ENCODE results near the gene CPNE4. TPM values are rescaled to one million over a fixed set of nuclear protein-coding genes. Genes with fewer than 3 reads are reported as not detected.

Gene CPNE4
- total RNA-seq, result under 1 TPM in 3 of 4 donors, not detected in 1; 0.10 to 0.25 (median 0.16) TPM

DNA sequence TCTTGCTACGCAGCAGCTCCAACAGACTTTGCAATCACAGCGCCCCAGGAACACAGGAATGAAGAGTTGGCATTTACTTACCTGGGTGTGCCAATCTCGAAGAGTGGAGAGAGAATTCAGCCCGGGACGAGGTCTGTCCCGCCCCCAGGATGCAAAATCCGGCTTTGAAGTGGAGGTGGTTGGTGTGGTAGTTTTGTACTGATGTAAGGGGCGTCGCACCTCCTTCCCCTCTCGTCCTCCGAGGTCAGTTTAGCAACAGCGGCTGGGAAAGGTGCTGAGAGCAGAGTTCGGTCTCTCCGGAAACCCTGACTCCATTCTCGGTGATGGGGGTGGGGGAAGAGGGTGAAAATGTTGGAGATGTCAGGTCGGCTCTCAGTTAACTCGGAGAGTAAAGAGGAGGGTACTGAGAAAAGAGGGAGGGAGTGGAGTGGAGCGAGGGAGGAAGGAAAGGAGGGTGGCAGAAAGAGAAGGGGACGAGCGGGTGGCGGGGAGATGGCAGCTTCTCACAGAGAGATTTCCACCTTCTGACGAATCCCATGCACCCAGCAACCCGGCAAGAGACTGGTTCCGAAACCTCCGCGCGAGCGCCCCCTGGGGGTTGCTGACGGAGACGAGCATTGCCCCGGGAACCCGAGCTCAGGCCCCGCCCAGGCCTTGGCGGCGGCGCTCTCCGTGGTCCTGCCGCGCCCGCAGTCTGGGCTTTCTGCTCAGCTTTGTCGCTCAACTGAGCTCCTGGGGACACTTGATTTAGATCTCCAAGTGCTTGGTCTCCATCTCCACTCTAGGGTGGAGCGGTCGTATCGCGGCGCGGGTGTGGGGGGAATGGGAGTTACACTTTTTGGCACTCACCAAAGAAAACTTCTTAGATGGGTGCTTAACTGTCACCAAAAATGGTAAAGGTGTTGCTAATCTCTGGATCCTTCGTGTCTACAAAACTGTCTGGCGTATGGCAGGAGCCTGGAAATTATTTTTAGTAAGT lies at the start of gene CPNE4:
CPNE4 (minus strand) TSS at position 529 of the 979 bp plus-strand sequence.
- intact Hi-C loops (cut with DNase I; ENCODE audit: low total_unique reads), result loop anchor here (5.0 to 10.0 kb wide), 2 partner anchors 240 to 368 kb away; no protein-coding TSS in a partner anchor
- TF ChIP-seq, protein P1, sequence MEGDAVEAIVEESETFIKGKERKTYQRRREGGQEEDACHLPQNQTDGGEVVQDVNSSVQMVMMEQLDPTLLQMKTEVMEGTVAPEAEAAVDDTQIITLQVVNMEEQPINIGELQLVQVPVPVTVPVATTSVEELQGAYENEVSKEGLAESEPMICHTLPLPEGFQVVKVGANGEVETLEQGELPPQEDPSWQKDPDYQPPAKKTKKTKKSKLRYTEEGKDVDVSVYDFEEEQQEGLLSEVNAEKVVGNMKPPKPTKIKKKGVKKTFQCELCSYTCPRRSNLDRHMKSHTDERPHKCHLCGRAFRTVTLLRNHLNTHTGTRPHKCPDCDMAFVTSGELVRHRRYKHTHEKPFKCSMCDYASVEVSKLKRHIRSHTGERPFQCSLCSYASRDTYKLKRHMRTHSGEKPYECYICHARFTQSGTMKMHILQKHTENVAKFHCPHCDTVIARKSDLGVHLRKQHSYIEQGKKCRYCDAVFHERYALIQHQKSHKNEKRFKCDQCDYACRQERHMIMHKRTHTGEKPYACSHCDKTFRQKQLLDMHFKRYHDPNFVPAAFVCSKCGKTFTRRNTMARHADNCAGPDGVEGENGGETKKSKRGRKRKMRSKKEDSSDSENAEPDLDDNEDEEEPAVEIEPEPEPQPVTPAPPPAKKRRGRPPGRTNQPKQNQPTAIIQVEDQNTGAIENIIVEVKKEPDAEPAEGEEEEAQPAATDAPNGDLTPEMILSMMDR (IDR thresholded peaks at IDR 0.05), result no peak
- TF ChIP-seq POLR2A (IDR thresholded peaks at IDR 0.05), result no peak
- H3K4me3 ChIP-seq (ENCODE audit: low read depth, poor library complexity, severe bottlenecking), result no peak within 1 kb of the TSS
- peak; percentile 47 to 93 for DNase-seq (ENCODE audit: low spot score in 2 of 2)
- WGBS, 2 donors, result 6 to 7% methylated on average over 44 to 49 of the region's 49 CpGs

DNA sequence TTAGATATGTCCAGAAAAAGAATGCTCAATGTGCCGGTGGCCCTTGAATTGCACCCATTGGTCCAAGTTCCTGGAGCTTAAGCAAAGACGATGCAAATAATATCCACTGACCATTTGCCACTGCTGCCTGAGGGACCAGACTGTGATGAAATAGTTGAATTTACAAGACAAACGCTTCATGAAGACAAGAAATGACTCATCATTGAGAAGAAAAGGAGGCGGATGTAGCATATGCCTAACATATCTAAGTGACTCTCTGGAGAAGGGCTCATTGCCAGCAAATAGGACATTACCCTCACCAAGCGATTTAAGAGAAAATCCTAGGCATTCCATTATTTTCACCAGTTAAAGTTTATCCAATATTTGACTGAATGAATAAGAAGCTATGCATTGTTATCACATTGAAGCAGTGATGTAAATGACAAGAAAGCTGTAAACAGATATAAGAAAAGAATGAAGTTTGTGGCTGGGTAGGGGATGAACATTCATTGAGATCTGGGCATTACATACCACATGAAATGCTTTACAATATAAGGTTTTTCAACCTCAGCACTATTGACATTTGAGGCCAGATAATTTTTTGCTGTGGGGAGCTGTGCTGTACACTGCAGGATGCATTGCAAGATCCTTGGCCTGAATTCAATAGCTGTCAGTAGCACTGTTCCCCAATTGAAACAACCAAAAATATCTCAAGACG lies 48.9 kb upstream of the CPNE4 start:
- WGBS, 2 donors, result 72 to 76% methylated on average over 5 to 6 of the region's 6 CpGs
- DNase-seq (ENCODE audit: low spot score in 2 of 2), result no peak
- intact Hi-C loops (cut with DNase I; ENCODE audit: low total_unique reads), result no loop called here
- TF ChIP-seq, protein P1 (IDR thresholded peaks at IDR 0.05), result no peak
- TF ChIP-seq POLR2A (IDR thresholded peaks at IDR 0.05), result no peak
- H3K4me3 ChIP-seq (ENCODE audit: low read depth, poor library complexity, severe bottlenecking), result no peak overlapping the region

DNA sequence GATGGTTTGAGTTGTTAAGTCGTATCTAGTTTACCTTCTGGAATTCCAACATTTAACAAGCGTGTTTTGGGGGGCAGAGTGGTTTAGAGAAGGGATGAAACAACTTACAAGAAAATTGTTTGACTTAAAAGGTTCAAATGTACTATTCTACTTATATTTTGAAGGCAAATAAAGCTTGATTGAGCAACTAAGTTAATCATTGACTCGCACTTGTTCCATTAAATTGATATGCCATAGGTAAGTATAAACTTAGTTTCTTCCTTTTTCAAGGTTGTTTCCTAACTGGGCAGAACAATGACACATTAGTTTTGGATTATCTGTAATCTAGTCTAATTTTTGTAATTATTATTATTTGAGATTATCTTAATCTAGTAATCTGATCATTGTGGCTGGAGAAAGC lies 48.3 kb upstream of the CPNE4 start:
- no peak for DNase-seq (ENCODE audit: low spot score in 2 of 2)
- WGBS, 2 donors, result 78 to 88% methylated on average over 3 of the region's 3 CpGs
- TF ChIP-seq, protein P1 (IDR thresholded peaks at IDR 0.05), result no peak
- no peak for TF ChIP-seq POLR2A (IDR thresholded peaks at IDR 0.05)
- intact Hi-C loops (cut with DNase I; ENCODE audit: low total_unique reads), result no loop called here
- no peak overlapping the region for H3K4me3 ChIP-seq (ENCODE audit: low read depth, poor library complexity, severe bottlenecking)

DNA sequence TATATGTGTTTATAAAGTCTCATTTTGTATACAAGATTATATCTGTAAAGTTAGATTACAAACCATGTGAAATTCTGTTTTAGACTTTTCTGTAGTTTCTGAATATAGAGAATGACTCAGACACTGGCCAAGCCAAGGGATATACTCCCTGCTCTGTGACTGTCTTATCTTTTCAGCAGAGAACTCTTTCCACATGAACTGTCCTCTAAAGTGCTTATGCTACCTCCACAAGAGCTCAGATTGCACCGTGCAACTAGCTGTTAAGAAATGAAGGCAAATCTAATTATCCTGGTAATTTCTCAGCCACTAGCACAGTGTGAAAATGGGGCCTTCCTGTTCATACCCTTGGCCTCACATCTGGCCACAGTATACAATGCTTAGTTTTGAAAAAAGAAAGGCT lies 44.3 kb upstream of the CPNE4 start:
- WGBS, 2 donors, result 45 to 46% methylated on average over 1 of the region's 1 CpG
- no peak for DNase-seq (ENCODE audit: low spot score in 2 of 2)
- intact Hi-C loops (cut with DNase I; ENCODE audit: low total_unique reads), result no loop called here
- TF ChIP-seq, protein P1 (IDR thresholded peaks at IDR 0.05), result no peak
- no peak for TF ChIP-seq POLR2A (IDR thresholded peaks at IDR 0.05)
- no peak overlapping the region for H3K4me3 ChIP-seq (ENCODE audit: low read depth, poor library complexity, severe bottlenecking)

DNA sequence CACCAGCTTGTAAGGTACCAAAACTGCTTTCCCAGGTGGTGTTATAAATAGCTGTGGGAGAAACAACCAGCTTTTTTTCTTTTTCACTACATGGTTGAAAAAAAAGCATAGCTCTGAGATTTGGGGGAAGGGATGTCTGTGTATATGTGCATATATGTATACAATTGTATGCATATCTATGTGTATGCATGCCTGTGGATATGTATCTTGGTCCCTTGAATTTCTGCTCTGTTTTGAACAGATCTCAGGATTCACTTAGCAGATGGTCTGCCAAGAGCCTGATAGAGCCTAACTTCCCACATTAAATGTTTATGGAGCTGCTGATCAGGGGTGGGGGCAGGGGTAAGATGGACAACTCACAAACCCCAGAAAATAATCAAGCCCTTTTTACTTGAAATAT lies 39.0 kb upstream of the CPNE4 start:
- no peak overlapping the region for H3K4me3 ChIP-seq (ENCODE audit: low read depth, poor library complexity, severe bottlenecking)
- intact Hi-C loops (cut with DNase I; ENCODE audit: low total_unique reads), result no loop called here
- TF ChIP-seq POLR2A (IDR thresholded peaks at IDR 0.05), result no peak
- TF ChIP-seq, protein P1 (IDR thresholded peaks at IDR 0.05), result no peak
- no peak for DNase-seq (ENCODE audit: low spot score in 2 of 2)
